ENCODE data around the gene SBF2.

GRCh38 chr11:10318527-10318802, 24.4 kb upstream of the SBF2 start:
- TF ChIP-seq GATA2 (IDR thresholded peaks at IDR 0.05; ENCODE audit: low read depth, low read length) (no peak), GATA3 (IDR thresholded peaks at IDR 0.05; ENCODE audit: low read depth, low read length) (no peak)

Measured in SH-SY5Y (cell line).